ENCODE data around the gene ZNF423. TPM values are rescaled to one million over a fixed set of nuclear protein-coding genes. Genes with fewer than 3 reads are reported as not detected.

Gene ZNF423
- total and polyA plus RNA-seq, 9 of the 15 experiments (the other 6 are each of a cell fraction or from before 2014, with no cell fraction given): not detected

DNA sequence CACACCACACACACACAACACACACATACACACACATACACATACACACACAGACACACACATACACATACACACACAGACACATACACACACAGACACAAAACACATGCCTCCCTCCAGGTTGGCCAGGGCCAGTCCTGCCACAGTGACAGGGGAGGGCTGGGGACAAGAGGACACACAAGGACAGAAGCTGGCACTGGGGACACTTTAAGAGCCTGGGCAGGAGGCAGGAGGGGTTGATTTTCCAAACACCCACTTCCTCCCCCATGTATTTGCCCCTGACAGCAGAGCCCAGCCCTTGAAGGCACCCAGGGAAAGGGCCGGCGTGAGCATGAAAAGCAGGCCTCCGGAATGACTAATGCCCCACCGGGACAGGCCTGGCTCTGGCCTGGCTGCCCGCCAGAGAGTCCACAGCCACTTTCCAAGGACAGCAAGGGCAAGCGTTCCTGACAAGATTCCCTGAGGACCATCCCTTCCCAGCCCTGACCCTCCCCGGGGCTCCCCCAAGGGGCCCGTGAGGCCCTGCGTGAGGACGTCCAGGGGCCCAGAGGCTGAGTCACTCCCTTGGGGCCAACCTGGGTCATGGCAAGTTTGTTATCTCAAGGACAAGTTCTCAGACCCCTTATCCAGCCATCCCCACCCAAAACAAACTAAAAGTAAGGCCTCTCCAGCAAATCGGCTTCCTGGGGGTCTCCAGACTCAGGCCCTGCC is 235.6 kb downstream of the ZNF423 start (continued):
- TF ChIP-seq BACH1 (tag; IDR thresholded peaks at IDR 0.05) (peak; percentile 34; the same call in 1 of the 2 replicates), LARP7 (IDR thresholded peaks at IDR 0.05) (0 out of 2 replicates have a peak, but pooled peaks have one; percentile 41), HMG20A (CRISPR knock-in tag; conservative IDR thresholded peaks at IDR 0.05) (no peak), ZNF121 (CRISPR knock-in tag; conservative IDR thresholded peaks at IDR 0.05) (no peak), STAT5B (CRISPR knock-in tag; IDR thresholded peaks at IDR 0.05) (no peak), ATF7 (IDR thresholded peaks at IDR 0.05) (0 out of 2 replicates have a peak, but pooled peaks have one; percentile 18), HSF4 (CRISPR knock-in tag; IDR thresholded peaks at IDR 0.05; ENCODE audit: borderline replicate concordance) (no peak), ZBTB7A (IDR thresholded peaks at IDR 0.05; ENCODE audit: borderline replicate concordance, control insufficient read depth, low read depth, low read length) (peak; percentile 77; the same call in 1 of the 2 replicates), TCF3 (CRISPR knock-in tag; IDR thresholded peaks at IDR 0.05) (0 out of 2 replicates have a peak, but pooled peaks have one; percentile 7), HMGN3 (IDR thresholded peaks at IDR 0.05; ENCODE audit: borderline replicate concordance, extremely low read depth, insufficient read length, low read depth, low read length) (peak; percentile 41), CEBPG (CRISPR knock-in tag; IDR thresholded peaks at IDR 0.05) (no peak), CEBPG (tag; conservative IDR thresholded peaks at IDR 0.05 in 1 of 2, IDR thresholded peaks at IDR 0.05 in 1 of 2) (no peak), MCM3 (IDR thresholded peaks at IDR 0.05) (0 out of 2 replicates have a peak, but pooled peaks have one; percentile 48), FOSL1 (tag; conservative IDR thresholded peaks at IDR 0.05) (peak; percentile 81), POLR2G (IDR thresholded peaks at IDR 0.05; ENCODE audit: low read depth, low read length) (0 out of 2 replicates have a peak, but pooled peaks have one; percentile 35), ZNF124 (CRISPR knock-in tag; IDR thresholded peaks at IDR 0.05) (no peak), STAT5A (IDR thresholded peaks at IDR 0.05; ENCODE audit: borderline replicate concordance, low read length) (no peak; the same call in 1 of the 2 replicates), EZH2 (IDR thresholded peaks at IDR 0.05; ENCODE audit: borderline replicate concordance, low read depth, low read length) (no peak), MAFG (tag; conservative IDR thresholded peaks at IDR 0.05) (peak; percentile 45)
- TF ChIP-seq, protein P1, sequence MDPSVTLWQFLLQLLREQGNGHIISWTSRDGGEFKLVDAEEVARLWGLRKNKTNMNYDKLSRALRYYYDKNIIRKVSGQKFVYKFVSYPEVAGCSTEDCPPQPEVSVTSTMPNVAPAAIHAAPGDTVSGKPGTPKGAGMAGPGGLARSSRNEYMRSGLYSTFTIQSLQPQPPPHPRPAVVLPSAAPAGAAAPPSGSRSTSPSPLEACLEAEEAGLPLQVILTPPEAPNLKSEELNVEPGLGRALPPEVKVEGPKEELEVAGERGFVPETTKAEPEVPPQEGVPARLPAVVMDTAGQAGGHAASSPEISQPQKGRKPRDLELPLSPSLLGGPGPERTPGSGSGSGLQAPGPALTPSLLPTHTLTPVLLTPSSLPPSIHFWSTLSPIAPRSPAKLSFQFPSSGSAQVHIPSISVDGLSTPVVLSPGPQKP (CRISPR knock-in tag; IDR thresholded peaks at IDR 0.05): no peak
- TF ChIP-seq, protein P2, sequence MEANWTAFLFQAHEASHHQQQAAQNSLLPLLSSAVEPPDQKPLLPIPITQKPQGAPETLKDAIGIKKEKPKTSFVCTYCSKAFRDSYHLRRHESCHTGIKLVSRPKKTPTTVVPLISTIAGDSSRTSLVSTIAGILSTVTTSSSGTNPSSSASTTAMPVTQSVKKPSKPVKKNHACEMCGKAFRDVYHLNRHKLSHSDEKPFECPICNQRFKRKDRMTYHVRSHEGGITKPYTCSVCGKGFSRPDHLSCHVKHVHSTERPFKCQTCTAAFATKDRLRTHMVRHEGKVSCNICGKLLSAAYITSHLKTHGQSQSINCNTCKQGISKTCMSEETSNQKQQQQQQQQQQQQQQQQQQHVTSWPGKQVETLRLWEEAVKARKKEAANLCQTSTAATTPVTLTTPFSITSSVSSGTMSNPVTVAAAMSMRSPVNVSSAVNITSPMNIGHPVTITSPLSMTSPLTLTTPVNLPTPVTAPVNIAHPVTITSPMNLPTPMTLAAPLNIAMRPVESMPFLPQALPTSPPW (CRISPR knock-in tag; IDR thresholded peaks at IDR 0.05): peak; percentile 48; the same call in 1 of the 2 replicates
- TF ChIP-seq, protein P3, sequence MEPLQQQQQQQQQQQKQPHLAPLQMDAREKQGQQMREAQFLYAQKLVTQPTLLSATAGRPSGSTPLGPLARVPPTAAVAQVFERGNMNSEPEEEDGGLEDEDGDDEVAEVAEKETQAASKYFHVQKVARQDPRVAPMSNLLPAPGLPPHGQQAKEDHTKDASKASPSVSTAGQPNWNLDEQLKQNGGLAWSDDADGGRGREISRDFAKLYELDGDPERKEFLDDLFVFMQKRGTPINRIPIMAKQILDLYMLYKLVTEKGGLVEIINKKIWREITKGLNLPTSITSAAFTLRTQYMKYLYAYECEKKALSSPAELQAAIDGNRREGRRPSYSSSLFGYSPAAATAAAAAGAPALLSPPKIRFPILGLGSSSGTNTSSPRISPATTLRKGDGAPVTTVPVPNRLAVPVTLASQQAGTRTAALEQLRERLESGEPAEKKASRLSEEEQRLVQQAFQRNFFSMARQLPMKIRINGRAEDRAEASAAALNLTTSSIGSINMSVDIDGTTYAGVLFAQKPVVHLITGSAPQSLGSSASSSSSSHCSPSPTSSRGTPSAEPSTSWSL (CRISPR knock-in tag; IDR thresholded peaks at IDR 0.05; ENCODE audit: borderline replicate concordance): no peak
- TF ChIP-seq, protein P4, sequence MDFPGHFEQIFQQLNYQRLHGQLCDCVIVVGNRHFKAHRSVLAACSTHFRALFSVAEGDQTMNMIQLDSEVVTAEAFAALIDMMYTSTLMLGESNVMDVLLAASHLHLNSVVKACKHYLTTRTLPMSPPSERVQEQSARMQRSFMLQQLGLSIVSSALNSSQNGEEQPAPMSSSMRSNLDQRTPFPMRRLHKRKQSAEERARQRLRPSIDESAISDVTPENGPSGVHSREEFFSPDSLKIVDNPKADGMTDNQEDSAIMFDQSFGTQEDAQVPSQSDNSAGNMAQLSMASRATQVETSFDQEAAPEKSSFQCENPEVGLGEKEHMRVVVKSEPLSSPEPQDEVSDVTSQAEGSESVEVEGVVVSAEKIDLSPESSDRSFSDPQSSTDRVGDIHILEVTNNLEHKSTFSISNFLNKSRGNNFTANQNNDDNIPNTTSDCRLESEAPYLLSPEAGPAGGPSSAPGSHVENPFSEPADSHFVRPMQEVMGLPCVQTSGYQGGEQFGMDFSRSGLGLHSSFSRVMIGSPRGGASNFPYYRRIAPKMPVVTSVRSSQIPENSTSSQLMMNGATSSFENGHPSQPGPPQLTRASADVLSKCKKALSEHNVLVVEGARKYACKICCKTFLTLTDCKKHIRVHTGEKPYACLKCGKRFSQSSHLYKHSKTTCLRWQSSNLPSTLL (IDR thresholded peaks at IDR 0.05): no peak
